HepG2 (cell line): ENCODE data around the gene TTC9. TPM values are rescaled to one million over a fixed set of nuclear protein-coding genes. Genes with fewer than 3 reads are reported as not detected.

Source experiments
- ATAC-seq: fragments of 200-7000 bp; cut with Tn5 transposase; 3 replicates; pipeline ENCODE4 v1.9.1; 2020; ENCODE audit warnings: mild to moderate bottlenecking, moderate library complexity
- Bru-seq: library from RNA; stranded (reverse); fragments of 400-500 nt; gene quantifications from one replicate; lab custom pipeline; 2021; lab: Mats Ljungman, UMichigan
- BruChase-seq, 2 experiments: library from RNA; stranded (reverse); fragments of 400-500 nt; gene quantifications; one replicate each; lab custom pipeline; 2021; lab: Mats Ljungman, UMichigan
- BruUV-seq: library from RNA; stranded (reverse); fragments of 400-500 nt; replicated peaks from 2 replicates; lab custom pipeline; 2021; lab: Mats Ljungman, UMichigan
- CTCF ChIA-PET: fragments of 300-600 bp; formaldehyde crosslinking; extraction: SDS; loops from one replicate; lab custom pipeline; 2021; ENCODE audit warnings: low total read pairs, inconsistent platforms, low intra/inter-chr PET ratio; lab: Yijun Ruan, JAX
- POLR2A ChIA-PET: fragments of 350-600 bp; sonication (Branson Sonifier 250); formaldehyde crosslinking; loops from one replicate; lab custom pipeline; 2020; ENCODE audit warnings: antibody characterized with exemption, inconsistent platforms; lab: Yijun Ruan, JAX
- DNase-seq: peaks from one replicate; pipeline ENCODE4 v3.0.0-alpha.2; 2015; ENCODE audit warnings: low spot score
- FAIRE-seq: peaks from 3 replicates; lab custom pipeline; 2011; peaks lifted over from hg19 to GRCh38; lab: Jason Lieb, UNC
- H2AFZ ChIP-seq: one replicate; pipeline ENCODE4 v1.6.1; 2011; ENCODE audit warnings: low read length, inconsistent platforms
- H3K27ac ChIP-seq: fragments of 300-600 bp; 3 replicates; pipeline ENCODE4 v1.8.0; 2011; ENCODE audit warnings: mixed run types, mild to moderate bottlenecking, mixed read lengths, low read length, inconsistent platforms; ENCODE audit not compliant: insufficient read depth; ENCODE audit errors: extremely low read length
- H3K27me3 ChIP-seq, 2 experiments: fragments of 200-600 bp in 1 of 2; 2 replicates in 1 of 2; 3 replicates in 1 of 2; pipeline versions ENCODE4 v1.6.0 to v1.8.0; 2011; ENCODE audit warnings: low read length in 2 of 2, mild to moderate bottlenecking in 2 of 2, moderate library complexity in 2 of 2, inconsistent platforms in 1 of 2; ENCODE audit not compliant: insufficient read depth in 2 of 2, control insufficient read depth in 1 of 2
- H3K36me3 ChIP-seq, 2 experiments: fragments of 200-600 bp in 1 of 2; replicated peaks in 1 of 2; 2 replicates in 1 of 2; 3 replicates in 1 of 2; pipeline versions ENCODE4 v1.5.1 to v1.8.0; 2011; ENCODE audit warnings: low read length in 2 of 2, inconsistent platforms in 1 of 2; ENCODE audit not compliant: insufficient read depth in 2 of 2, control insufficient read depth in 1 of 2
- H3K4me1 ChIP-seq: 2 replicates; pipeline ENCODE4 v1.5.1; 2012; ENCODE audit warnings: low read length, inconsistent platforms; ENCODE audit not compliant: insufficient read depth
- H3K4me2 ChIP-seq: 2 replicates; pipeline ENCODE4 v1.6.0; 2011; ENCODE audit warnings: low read depth, low read length, inconsistent platforms
- H3K4me3 ChIP-seq, 3 experiments: fragments of 200-600 bp in 1 of 3; sonication (generic), shearing (Covaris generic) in 1 of 3; replicated peaks in 1 of 3; 2 replicates each; pipeline ENCODE4 v1.5.1; 2011 to 2016; ENCODE audit warnings: low read length in 3 of 3, inconsistent platforms in 2 of 3, low read depth in 2 of 3, mild to moderate bottlenecking in 2 of 3, control low read depth in 1 of 3, mixed read lengths in 1 of 3; ENCODE audit not compliant: insufficient read depth in 1 of 3
- H3K79me2 ChIP-seq: one replicate; pipeline ENCODE4 v1.6.1; 2011; ENCODE audit warnings: low read length, inconsistent platforms; ENCODE audit not compliant: insufficient read depth
- H3K9ac ChIP-seq: 2 replicates; pipeline ENCODE4 v1.6.0; 2011; ENCODE audit warnings: mild to moderate bottlenecking, low read depth, low read length, inconsistent platforms; ENCODE audit not compliant: insufficient read depth
- H3K9me3 ChIP-seq: 2 replicates; pipeline ENCODE4 v1.5.1; 2012; ENCODE audit warnings: mild to moderate bottlenecking, low read length
- H4K20me1 ChIP-seq: 2 replicates; pipeline ENCODE4 v1.6.0; 2011; ENCODE audit warnings: inconsistent platforms, mild to moderate bottlenecking, low read length, moderate library complexity; ENCODE audit not compliant: insufficient read depth
- GABPA ChIP-seq, 2 experiments: IDR thresholded peaks; 2 replicates each; pipeline ENCODE4 v1.6.1; 2011 to 2016; ENCODE audit warnings: low read depth in 2 of 2, low read length in 1 of 2, missing biosample characterization in 1 of 2, missing genetic modification characterization in 1 of 2
- HNRNPLL ChIP-seq: fragments of 200-400 bp; formaldehyde crosslinking; IDR thresholded peaks from 2 replicates; pipeline ENCODE4 v1.6.1; 2017; ENCODE audit warnings: mild to moderate bottlenecking, low read depth, low read length; ENCODE audit not compliant: poor library complexity, severe bottlenecking
- PITX1 ChIP-seq: sonication (generic); formaldehyde crosslinking; IDR thresholded peaks from 2 replicates; pipeline ENCODE4 v1.5.1; 2020; ENCODE audit warnings: mild to moderate bottlenecking, missing genetic modification reagents
- ZNF557 ChIP-seq: sonication (generic); formaldehyde crosslinking; IDR thresholded peaks from 2 replicates; pipeline ENCODE4 v1.4.0; 2020; ENCODE audit warnings: missing genetic modification reagents
- ZNF558 ChIP-seq: sonication (generic); formaldehyde crosslinking; IDR thresholded peaks from 2 replicates; pipeline ENCODE4 v1.9.0; 2022; ENCODE audit warnings: mild to moderate bottlenecking, missing genetic modification reagents, borderline replicate concordance
- WGBS: methylation state at CpG from one replicate; pipeline ENCODE4 v1.1.6; 2017; ENCODE audit warnings: low lambda C conversion rate; 5-methylcytosine and 5-hydroxymethylcytosine counted together
- in situ Hi-C: cut with HindIII; loops from 2 replicates; pipeline ENCODE4 v1.10.0; 2017; ENCODE audit warnings: low pct_unique_long_range_greater_than_20kb; ENCODE audit not compliant: extremely low pct_ligation_motif_present
- intact Hi-C: fragments of 100-400 bp; cut with micrococcal nuclease; formaldehyde crosslinking; loops from one replicate; pipeline ENCODE4 v1.10.0; 2022; ENCODE audit not compliant: unreplicated experiment
- long read RNA-seq, 2 experiments: library from RNA in 1 of 2; library from polyadenylated mRNA in 1 of 2; stranded (forward) in 1 of 2; unstranded in 1 of 2; transcript quantifications; one replicate each; pipeline ENCODE4 v2.0.0, GENCODE V29; 2019 to 2022
- polyA minus RNA-seq, 3 experiments: library from RNA; depleted of rRNA, polyadenylated mRNA; stranded (reverse); fragments of >200 nt; gene quantifications; 2 replicates each; pipeline ENCODE4 v1.2.3, GENCODE V29; 2011; ENCODE audit warnings: low replicate concordance in 1 of 3
- polyA plus RNA-seq, 8 experiments: library from polyadenylated mRNA; depleted of rRNA in 3 of 8; stranded (reverse) in 7 of 8; unstranded in 1 of 8; fragments of >200 nt; fragmentation: Illumina TruSeq in 4 of 8; extraction: Trizol in 4 of 8; gene quantifications; 2 replicates each; pipeline versions ENCODE4 v1.2.1 to v1.2.3, GENCODE V29; 2011 to 2016; ENCODE audit warnings: low read depth in 4 of 8, missing spikeins in 1 of 8, mixed read lengths in 1 of 8; ENCODE audit not compliant: insufficient read depth in 1 of 8
- total RNA-seq, 5 experiments: library from RNA; depleted of rRNA; stranded (reverse); fragments of >200 nt; fragmentation: Illumina TruSeq; extraction: Trizol; gene quantifications; 2 replicates each; pipeline ENCODE4 v1.2.3, GENCODE V29; 2016; ENCODE audit warnings: low read depth in 1 of 5
- TF ChIP-seq, protein P1 (sequence below): sonication (generic); formaldehyde crosslinking; IDR thresholded peaks from 2 replicates; pipeline ENCODE4 v1.8.1; 2023; ENCODE audit warnings: mild to moderate bottlenecking, missing genetic modification reagents, borderline replicate concordance

TTC9 gene
- 0.13 and 0.14 TPM in 2 replicates for total RNA-seq (2016; rRNA removed; fragmentation: Illumina TruSeq; extraction: Trizol)
- 0.09 and 0.10 TPM in 2 replicates for total RNA-seq (2016; cell fraction: cytosol; rRNA removed; fragmentation: Illumina TruSeq; extraction: Trizol; ENCODE audit: low read depth)
- total RNA-seq (2016; cell fraction: insoluble cytoplasmic fraction; rRNA removed; fragmentation: Illumina TruSeq; extraction: Trizol): 0.06 and 0.15 TPM in 2 replicates
- total RNA-seq (2016; cell fraction: membrane; rRNA removed; fragmentation: Illumina TruSeq; extraction: Trizol): 0.14 and 0.15 TPM in 2 replicates
- 0.13 TPM in 1 of 2 replicates, not detected in the other for total RNA-seq (2016; cell fraction: nucleus; rRNA removed; fragmentation: Illumina TruSeq; extraction: Trizol)
- polyA plus RNA-seq (2011; rRNA removed): 0.30 and 0.46 TPM in 2 replicates
- polyA plus RNA-seq (2011; cell fraction: cytosol; rRNA removed): 0.25 and 0.38 TPM in 2 replicates
- 0.19 TPM in 2 replicates for polyA plus RNA-seq (2011; cell fraction: nucleus; rRNA removed)
- 0.11 and 0.28 TPM in 2 replicates for polyA plus RNA-seq (2012)
- 0.07 and 0.11 TPM in 2 replicates for polyA plus RNA-seq (2016; cell fraction: cytosol; fragmentation: Illumina TruSeq; extraction: Trizol; ENCODE audit: low read depth)
- polyA plus RNA-seq (2016; cell fraction: insoluble cytoplasmic fraction; fragmentation: Illumina TruSeq; extraction: Trizol; ENCODE audit: low read depth): 0.16 and 0.17 TPM in 2 replicates
- 0.14 and 0.16 TPM in 2 replicates for polyA plus RNA-seq (2016; cell fraction: membrane; fragmentation: Illumina TruSeq; extraction: Trizol; ENCODE audit: low read depth)
- 0.19 and 0.24 TPM in 2 replicates for polyA plus RNA-seq (2016; cell fraction: nucleus; fragmentation: Illumina TruSeq; extraction: Trizol; ENCODE audit: insufficient read depth, low read depth)
- 0.26 and 0.65 TPM in 2 replicates for polyA minus RNA-seq (2011; rRNA and poly(A)+ RNA removed; ENCODE audit: low replicate concordance)
- polyA minus RNA-seq (2011; cell fraction: cytosol; rRNA and poly(A)+ RNA removed): 0.18 and 0.30 TPM in 2 replicates
- polyA minus RNA-seq (2011; cell fraction: nucleus; rRNA and poly(A)+ RNA removed): 0.37 TPM in 1 of 2 replicates, not detected in the other
- percentile 30 among the genes with signal in this experiment for Bru-seq, nascent RNA
- percentile 29 among the genes with signal in this experiment for BruChase-seq, experiment 1, labeled RNA remaining after a 6-hour chase
- percentile 26 among the genes with signal in this experiment for BruChase-seq, experiment 2, labeled RNA remaining after a 2-hour chase
- long read RNA-seq, experiment 1: 0 reads
- long read RNA-seq, experiment 2, full-length matches to known transcripts: 1 of 1 reads
- long read RNA-seq, experiment 2, partial matches to known transcripts: 0 of 1 reads
- long read RNA-seq, experiment 2, other reads (novel, unspliced or antisense): 0 of 1 reads

DNA sequence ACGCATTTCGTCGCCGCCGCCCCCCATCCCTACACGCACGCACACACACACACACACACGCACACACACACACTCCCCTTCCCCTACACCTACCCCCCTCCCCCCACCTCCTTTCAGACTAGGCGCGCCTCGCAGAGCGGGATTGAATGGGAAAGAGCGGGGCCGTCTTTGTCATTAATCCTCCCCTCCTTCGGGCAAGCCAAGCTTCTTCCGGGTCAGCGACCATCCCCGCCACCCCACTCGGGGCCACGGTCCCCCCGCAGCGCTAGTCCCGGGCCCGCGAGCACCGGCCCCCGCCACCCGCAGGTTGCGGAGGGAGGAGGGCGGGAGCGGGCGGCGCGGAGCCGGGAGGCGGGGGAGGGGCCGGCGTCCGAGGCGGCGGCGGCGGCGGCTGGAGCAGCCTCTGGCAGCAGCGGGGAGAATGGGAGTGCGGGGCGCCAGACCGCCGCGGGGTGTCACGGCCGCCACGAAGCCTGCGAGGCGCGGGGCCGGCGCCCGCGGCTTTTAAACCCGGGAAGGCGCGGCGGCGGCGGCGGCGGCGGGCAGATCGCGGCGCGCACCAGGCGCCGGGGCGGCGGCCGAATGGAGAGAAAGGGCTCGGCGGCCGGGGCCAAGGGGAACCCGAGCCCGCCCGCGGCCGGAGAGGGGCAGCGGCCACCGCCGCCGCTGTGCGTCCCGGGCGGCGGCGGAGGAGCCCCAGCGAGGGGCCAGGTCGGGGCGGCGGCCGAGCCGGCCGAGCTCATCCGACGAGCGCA lies at the start of gene TTC9:
TTC9 (plus strand) TSS at position 369 of the 755 bp plus-strand sequence; CDS start at position 583, 214 bp downstream.
- TF ChIP-seq ZNF558 (CRISPR knock-in tag) (no peak), GABPA (IDR thresholded peaks at IDR 0.05; ENCODE audit: low read depth, low read length) (0 out of 2 replicates have a peak, but pooled peaks have one; percentile 14), GABPA (CRISPR knock-in tag; IDR thresholded peaks at IDR 0.05; ENCODE audit: low read depth) (no peak), ZNF557 (CRISPR knock-in tag) (no peak), HNRNPLL (peak; percentile 53), PITX1 (no peak)
- TF ChIP-seq, protein P1, sequence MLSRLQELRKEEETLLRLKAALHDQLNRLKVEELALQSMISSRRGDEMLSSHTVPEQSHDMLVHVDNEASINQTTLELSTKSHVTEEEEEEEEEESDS: no peak
- FAIRE-seq: no peak
- ChIA-PET CTCF (no interaction called here), POLR2A (no interaction called here)
- BruUV-seq: no TSS peak
- no peaks in the 10 kb centered on the region for H3K36me3 ChIP-seq
- ATAC-seq: peak; percentile 63
- H3K4me1 ChIP-seq: peaks cover 12% of the 10 kb centered on the region; the same call in 1 of the 2 replicates
- peak within 1 kb of the TSS; percentile 86 for H3K4me2 ChIP-seq
- intact Hi-C loops (loop anchor here (5.0 kb wide), 1 partner anchor 166 kb away; the partner anchor contains the start of gene MAP3K9), in situ Hi-C loops (loop anchor here (5.0 kb wide), 1 partner anchor 71 kb away; no protein-coding TSS in a partner anchor)
- H3K27ac ChIP-seq: no peak within 1 kb of the TSS
- DNase-seq: no peak
- H4K20me1 ChIP-seq: no peaks in the 10 kb centered on the region
- H2AFZ ChIP-seq: no peak within 1 kb of the TSS
- no peaks in the 10 kb centered on the region for H3K79me2 ChIP-seq
- H3K9ac ChIP-seq: peak within 1 kb of the TSS; percentile 39; the same call in 1 of the 2 replicates
- H3K9me3 ChIP-seq: no peaks in the 10 kb centered on the region
- H3K27me3 ChIP-seq: peaks cover 9 to 42% of the 10 kb centered on the region in 2 experiments
- under 1% methylated on average over 36 of the region's 105 CpGs for WGBS
- H3K4me3 ChIP-seq: peak within 1 kb of the TSS; percentile 67 to 73 (median 71); a peak in 5 of 6 replicates
